DMS153 (cell line): ENCODE measurements around the gene RNF213.
"Not testable (repeated sequence)": the region's sequence is repeated elsewhere in the genome, so short reads cannot be mapped to it uniquely, and the experiment has no call there.

Experiments used
- DNase-seq: peaks from one replicate; lab custom pipeline; 2025; lab: John Stamatoyannopoulos, UW

RNF213 gene

GRCh38 chr17:80224683-80225082 is 36.0 kb upstream of the RNF213 start:
- no peak for DNase-seq

- DNase-seq, result no peak
These were observed 35.4 kb upstream of the RNF213 start for GRCh38 chr17:80225230-80225629.

DNA sequence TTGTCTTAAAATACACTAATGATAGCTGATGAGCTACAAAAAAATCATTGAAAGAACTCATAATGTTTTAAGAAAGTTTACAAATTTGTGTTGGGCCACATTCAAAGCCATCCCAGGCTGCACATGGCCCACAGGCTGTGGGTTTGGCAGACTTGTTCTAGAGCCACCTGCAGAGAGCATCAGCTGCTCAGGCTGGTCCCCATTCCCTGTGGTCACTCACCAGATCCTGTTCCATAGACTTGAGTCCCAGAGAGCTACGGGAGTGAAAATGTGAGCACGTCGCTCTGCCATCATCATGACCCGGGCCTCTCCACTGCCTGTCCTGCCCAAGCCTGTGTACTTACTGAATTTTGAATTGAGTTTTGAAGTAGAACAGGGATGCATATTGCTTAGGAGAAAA is 33.5 kb upstream of the RNF213 start:
- no peak for DNase-seq

- no peak for DNase-seq
These were observed 33.0 kb upstream of the RNF213 start for GRCh38 chr17:80227666-80228065.

- no peak for DNase-seq
These were observed 32.2 kb upstream of the RNF213 start for GRCh38 chr17:80228477-80228876.

- no peak for DNase-seq
These were observed 31.6 kb upstream of the RNF213 start for GRCh38 chr17:80229011-80229410.

- no peak for DNase-seq
These were observed 28.2 kb upstream of the RNF213 start for GRCh38 chr17:80232438-80232837.

DNA sequence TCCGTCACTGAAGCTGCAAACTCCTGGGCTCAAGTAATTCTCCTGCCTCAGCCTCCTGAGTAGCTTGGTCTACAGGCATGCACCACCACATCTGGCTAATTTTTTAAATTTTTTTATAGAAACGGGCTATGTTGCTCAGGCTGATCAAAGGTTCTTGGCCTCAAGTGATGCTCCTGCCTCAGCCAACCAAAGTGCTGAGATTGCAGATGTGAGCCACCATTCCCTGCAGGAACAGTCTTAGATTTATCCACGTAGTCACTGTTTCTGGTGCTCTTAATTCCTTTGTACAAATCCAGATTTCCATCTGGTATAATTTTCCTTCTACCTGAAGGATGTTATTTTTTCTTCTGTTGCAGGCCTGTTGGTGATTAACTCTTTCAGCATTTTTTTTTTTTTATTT is 27.4 kb upstream of the RNF213 start:
- no peak for DNase-seq

DNA sequence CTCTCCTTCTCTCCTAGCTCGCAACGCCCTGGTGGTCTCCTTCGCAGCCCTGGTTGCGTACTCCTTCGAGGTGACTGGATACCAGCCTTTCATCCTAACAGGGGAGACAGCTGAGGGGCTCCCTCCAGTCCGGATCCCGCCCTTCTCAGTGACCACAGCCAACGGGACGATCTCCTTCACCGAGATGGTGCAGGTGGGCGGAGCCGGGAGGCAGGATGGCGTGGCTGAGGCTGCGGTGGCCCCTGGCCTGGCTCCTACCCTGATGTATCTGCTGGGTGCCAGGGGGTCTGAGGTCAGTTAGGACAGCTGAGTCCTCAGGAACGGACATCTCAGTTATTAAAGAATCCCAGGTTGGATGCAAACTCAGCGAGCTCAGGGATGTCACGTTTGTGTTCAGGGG is 23.7 kb upstream of the RNF213 start:
- no peak for DNase-seq

- DNase-seq, result no peak
These were observed 23.3 kb upstream of the RNF213 start for GRCh38 chr17:80237386-80237785.

- no peak for DNase-seq
These were observed 18.1 kb upstream of the RNF213 start for GRCh38 chr17:80242505-80242904.

DNA sequence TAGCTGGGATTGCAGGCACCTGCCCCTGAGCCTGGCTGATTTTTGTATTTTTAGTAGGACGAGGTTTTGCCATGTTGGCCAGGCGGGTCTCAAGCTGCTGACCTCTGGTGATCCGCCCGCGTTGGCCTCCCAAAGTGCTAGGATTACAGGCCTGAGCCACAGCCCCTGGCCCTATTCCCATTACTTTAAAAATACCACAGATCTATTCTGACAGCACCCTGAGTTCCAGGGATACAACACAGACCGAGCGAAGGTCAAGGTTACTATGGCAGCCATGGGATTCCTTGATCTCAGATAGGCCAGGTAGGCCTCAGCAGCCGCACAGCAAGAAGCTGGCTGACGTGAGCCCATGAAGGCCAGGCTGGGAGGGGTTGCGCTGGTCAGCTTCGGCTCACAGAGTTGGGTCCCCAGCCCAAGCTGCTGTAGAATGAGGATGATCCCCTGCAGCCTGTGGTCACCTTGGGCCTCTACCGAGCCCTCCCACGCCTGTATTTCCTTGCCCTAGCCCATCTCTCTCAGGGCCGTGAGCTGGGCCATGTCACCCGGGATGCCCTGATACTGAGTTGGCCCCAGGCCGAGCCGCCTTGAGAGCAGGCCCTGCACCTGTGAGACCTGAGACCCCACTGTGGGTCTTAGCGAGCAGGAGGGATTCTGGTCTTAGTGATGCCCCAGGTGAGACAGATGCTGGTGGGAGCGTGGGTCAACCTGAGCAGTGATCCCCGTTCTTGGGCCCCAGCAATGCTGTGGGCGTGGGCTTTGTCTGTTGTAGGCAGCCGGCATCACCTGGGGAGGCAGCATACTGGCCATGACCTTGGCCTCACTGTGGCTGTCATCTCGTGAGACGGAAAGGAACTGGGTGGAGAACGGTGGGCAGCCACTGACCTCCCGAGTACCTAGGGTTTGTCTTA is 16.9 kb upstream of the RNF213 start:
- DNase-seq, result no peak

DNA sequence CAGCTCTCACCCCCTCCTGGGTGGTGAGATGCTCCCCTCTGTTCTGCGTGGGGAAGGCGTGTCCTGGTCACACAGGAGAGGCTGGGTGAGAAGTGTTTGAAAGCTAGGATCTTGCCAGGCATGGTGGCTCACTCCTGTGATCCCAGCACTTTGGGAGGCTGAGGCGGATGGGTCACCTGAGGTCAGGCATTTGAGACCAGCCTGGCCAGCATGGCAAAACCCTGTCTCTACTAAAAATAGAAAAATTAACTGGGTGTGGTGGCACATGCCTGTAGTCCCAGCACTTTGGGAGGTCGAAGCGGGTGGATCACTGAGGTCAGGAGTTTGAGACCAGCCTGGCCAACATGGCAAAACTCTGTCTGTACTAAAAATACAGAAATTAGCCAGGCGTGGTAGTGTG is 16.2 kb upstream of the RNF213 start:
- not testable (repeated sequence) for DNase-seq

DNA sequence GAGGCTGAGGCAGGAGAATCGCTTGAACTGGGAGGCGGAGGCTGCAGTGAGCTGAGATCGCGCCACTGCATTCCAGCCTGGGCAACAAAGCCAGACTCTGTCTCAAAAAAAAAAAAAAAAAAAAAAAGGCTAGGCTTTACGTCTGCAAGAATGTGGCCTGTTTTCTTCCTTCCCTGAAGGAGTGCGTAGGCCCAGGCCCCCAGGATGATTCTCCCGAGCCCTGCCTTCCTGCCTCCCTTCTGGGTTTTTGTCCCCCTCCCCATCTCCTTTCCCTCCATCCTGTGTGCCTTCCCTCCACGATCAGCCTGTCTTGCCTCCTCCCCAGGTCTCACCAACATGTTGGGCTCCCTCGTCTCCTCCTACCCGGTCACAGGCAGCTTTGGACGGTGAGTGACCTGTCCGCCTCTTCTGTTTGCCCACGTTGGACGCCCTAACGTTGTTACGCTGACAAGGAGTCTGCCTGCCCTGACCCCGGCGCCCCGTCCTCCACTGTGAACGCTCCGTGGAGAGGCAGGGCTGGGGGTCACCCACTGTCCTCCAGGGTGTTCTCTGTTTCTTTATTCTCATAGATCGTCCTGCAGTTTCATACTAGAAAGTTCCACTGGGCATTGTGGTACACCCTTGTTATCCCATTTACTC is 15.7 kb upstream of the RNF213 start:
- no peak for DNase-seq

DNA sequence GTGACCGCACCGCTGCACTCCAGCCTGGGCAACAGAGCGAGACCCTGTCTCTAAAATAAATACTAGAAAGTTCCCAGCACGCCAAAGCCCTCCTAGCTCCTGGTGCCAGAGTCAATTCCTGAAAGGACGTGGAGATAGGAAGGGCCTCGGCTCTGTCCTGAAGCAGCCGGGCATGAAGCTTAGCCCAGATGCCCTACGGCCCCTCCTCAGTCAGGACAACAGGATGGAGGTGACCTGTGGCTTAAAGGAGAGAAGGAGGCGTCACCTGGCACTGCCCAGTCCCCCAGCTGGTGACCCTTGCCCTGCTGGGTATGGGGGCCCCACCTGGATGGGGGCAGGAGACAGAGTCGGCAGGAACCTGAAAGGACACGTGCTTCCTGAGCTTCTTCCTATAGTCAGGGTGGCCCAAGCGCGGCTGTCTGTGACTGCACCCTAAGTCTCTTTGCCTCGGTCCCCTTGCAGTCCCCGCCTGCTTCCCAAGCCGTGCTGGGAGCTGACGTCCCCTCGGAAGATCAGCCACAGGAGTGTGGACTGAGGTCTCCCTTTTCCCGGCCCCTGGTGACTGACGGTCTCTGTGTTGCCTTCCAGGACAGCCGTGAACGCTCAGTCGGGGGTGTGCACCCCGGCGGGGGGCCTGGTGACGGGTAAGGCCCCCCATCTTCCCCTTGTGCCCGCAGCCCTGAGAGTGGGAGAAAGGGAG is 14.9 kb upstream of the RNF213 start:
- no peak for DNase-seq

DNA sequence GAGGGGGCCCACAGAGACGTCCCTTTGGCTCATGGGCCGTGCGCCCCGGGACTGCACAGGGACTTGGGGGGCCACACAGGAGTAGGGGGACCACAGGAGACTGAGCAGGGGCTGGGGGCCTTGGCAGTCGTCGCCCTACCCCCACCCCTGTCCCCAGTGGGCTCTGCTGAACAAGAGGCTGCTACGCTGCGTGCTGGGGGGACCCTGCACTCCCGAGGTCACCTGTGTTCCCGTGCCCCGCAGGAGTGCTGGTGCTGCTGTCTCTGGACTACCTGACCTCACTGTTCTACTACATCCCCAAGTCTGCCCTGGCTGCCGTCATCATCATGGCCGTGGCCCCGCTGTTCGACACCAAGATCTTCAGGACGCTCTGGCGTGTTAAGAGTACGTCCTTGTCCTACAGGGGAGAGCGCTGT is 14.4 kb upstream of the RNF213 start:
- DNase-seq, result no peak

DNA sequence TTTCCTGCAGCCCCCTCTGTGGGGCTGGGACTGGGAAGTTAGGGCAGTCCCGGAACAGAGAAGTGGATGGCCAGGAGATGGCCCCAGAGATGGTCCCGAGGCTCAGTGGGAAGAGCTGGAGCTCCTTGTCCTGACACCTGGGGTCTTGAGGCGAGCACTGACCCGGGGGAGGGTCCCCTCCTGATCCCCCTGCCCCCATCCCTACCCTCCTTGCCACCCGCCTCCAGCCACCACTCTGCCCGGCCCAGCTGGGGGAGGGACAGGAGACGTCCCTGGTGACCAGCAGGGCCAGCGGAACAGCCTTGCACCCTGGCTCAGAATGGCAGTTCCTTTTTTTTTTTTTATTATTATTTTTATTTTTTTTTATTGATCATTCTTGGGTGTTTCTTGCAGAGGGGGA is 13.9 kb upstream of the RNF213 start:
- no peak for DNase-seq

- DNase-seq, result no peak
These were observed 13.1 kb upstream of the RNF213 start for GRCh38 chr17:80247561-80247960.

GRCh38 chr17:80248001-80248893 is 12.4 kb upstream of the RNF213 start:
- no peak for DNase-seq

GRCh38 chr17:80248894-80249710 is 11.6 kb upstream of the RNF213 start:
- no peak for DNase-seq

- no peak for DNase-seq
These were observed 8.7 kb upstream of the RNF213 start for GRCh38 chr17:80251966-80252365.
